BLaER1 treated with 17β-estradiol and CSF1 and Interleukin-3, amounts not matched to agents 10 nM and 100 nM (cell line): Measurements from ENCODE around the gene ZSCAN30.

Source experiments
- H3K27ac ChIP-seq, 11 experiments: shearing (Covaris generic); formaldehyde crosslinking; 2 replicates each; pipeline ENCODE4 v1.8.1; 2022
- H3K27me3 ChIP-seq, 11 experiments: shearing (Covaris generic); formaldehyde crosslinking; 2 replicates each; pipeline ENCODE4 v1.8.1; 2022
- H3K36me3 ChIP-seq, 11 experiments: shearing (Covaris generic); formaldehyde crosslinking; 2 replicates each; pipeline ENCODE4 v1.8.1; 2022
- H3K4me1 ChIP-seq, 10 experiments: shearing (Covaris generic); formaldehyde crosslinking; 2 replicates each; pipeline ENCODE4 v1.8.1; 2022
- H3K4me2 ChIP-seq, 11 experiments: shearing (Covaris generic); formaldehyde crosslinking; 2 replicates each; pipeline ENCODE4 v1.8.1; 2022
- H3K4me3 ChIP-seq, 10 experiments: shearing (Covaris generic); formaldehyde crosslinking; 2 replicates each; pipeline ENCODE4 v1.8.1; 2022
- H3K9ac ChIP-seq, 11 experiments: shearing (Covaris generic); formaldehyde crosslinking; 2 replicates each; pipeline ENCODE4 v1.8.1; 2022
- H3K9me3 ChIP-seq, 11 experiments: shearing (Covaris generic); formaldehyde crosslinking; replicated peaks in 1 of 11; 2 replicates each; pipeline ENCODE4 v1.8.1; 2022
- H4K20me1 ChIP-seq, 11 experiments: shearing (Covaris generic); formaldehyde crosslinking; 2 replicates each; pipeline ENCODE4 v1.8.1; 2022
- Cebpa-rat ChIP-seq, 11 experiments: shearing (Covaris generic); IDR thresholded peaks; 2 replicates each; pipeline ENCODE4 v1.8.1; 2022

ZSCAN30 gene

GRCh38 chr18:35289293-35289692 is 736 bp downstream of the ZSCAN30 start:
- peak overlapping the region; percentile 72 to 93 (median 87) for H3K27ac ChIP-seq
- H3K36me3 ChIP-seq = peaks cover 28 to 40% (median 33%) of the 10 kb centered on the region in 11 experiments
- no peak for TF ChIP-seq Cebpa-rat (IDR thresholded peaks at IDR 0.05)

DNA sequence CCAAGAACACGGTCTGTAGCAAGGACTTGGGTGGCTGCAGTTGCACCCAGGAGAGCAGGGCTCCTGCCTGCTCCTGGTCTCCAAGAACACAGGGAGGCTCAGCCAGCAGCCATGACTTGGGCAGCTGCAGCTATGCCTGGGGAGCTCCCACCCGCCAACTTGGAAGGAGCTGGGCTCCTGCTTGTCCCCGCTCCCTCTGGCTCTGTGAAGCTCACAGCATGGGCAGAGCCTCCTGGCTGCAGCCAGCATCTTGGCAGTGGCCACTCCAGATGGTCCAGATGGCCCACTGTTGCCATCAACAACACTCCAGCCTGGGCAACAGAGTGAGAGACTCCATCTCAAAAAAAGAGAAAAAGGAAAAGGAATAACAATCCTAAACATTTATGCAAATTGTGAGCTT is 5.2 kb downstream of the ZSCAN30 start:
- no peak overlapping the region for H3K4me2 ChIP-seq

More at GRCh38 chr18:35289293-35289692, 736 bp downstream of the ZSCAN30 start:
- Histone ChIP-seq H3K4me2 (peak overlapping the region; percentile 78 to 97 (median 89)), H3K9ac (peak overlapping the region; percentile 86 to 94 (median 91)), H3K4me3 (peak overlapping the region; percentile 76 to 85 (median 80)), H4K20me1 (peaks cover 0 to 3% (median 0%) of the 10 kb centered on the region in 11 experiments; a peak in 1 of 22 replicates), H3K27me3 (no peaks in the 10 kb centered on the region), H3K9me3 (peaks cover 36 to 50% (median 41%) of the 10 kb centered on the region in 11 experiments), H3K4me1 (peaks cover 23 to 29% (median 25%) of the 10 kb centered on the region in 10 experiments)

GRCh38 chr18:35283923-35284794 is 5.9 kb downstream of the ZSCAN30 start:
- Histone ChIP-seq H3K9me3 (peaks cover 56 to 82% (median 68%) of the 10 kb centered on the region in 11 experiments), H4K20me1 (no peaks in the 10 kb centered on the region), H3K4me1 (peaks cover 3 to 15% (median 4%) of the 10 kb centered on the region in 10 experiments)

More for the DNA sequence above, 5.2 kb downstream of the ZSCAN30 start:
- Histone ChIP-seq H3K9me3 (peaks cover 51 to 75% (median 61%) of the 10 kb centered on the region in 11 experiments), H3K4me1 (peaks cover 8 to 19% (median 9%) of the 10 kb centered on the region in 10 experiments), H3K27me3 (no peaks in the 10 kb centered on the region), H3K36me3 (peaks cover 22 to 39% (median 29%) of the 10 kb centered on the region in 11 experiments), H3K27ac (no peak overlapping the region), H3K4me3 (peak overlapping the region in 4 of 10 experiments; percentile 11 to 29 (median 22); a peak in 3 of 20 replicates), H3K9ac (no peak overlapping the region), H4K20me1 (no peaks in the 10 kb centered on the region)
- no peak for TF ChIP-seq Cebpa-rat (IDR thresholded peaks at IDR 0.05)

GRCh38 chr18:35282353-35282752 is 7.7 kb downstream of the ZSCAN30 start:
- Histone ChIP-seq H3K36me3 (peaks cover 23 to 56% (median 35%) of the 10 kb centered on the region in 11 experiments), H3K9me3 (peaks cover 59 to 92% (median 71%) of the 10 kb centered on the region in 11 experiments), H3K4me1 (peaks cover 0 to 12% (median 0%) of the 10 kb centered on the region in 10 experiments; a peak in 5 of 20 replicates), H3K4me3 (no peak overlapping the region), H3K27ac (no peak overlapping the region), H3K27me3 (no peaks in the 10 kb centered on the region), H4K20me1 (no peaks in the 10 kb centered on the region), H3K9ac (no peak overlapping the region), H3K4me2 (peak overlapping the region in 1 of 11 experiments; percentile 44; a peak in 2 of 22 replicates)
- no peak for TF ChIP-seq Cebpa-rat (IDR thresholded peaks at IDR 0.05)

More at GRCh38 chr18:35283923-35284794, 5.9 kb downstream of the ZSCAN30 start:
- peak overlapping the region in 7 of 10 experiments; percentile 11 to 29 (median 19); a peak in 6 of 20 replicates for H3K4me3 ChIP-seq
- H3K27me3 ChIP-seq = no peaks in the 10 kb centered on the region
- TF ChIP-seq Cebpa-rat (IDR thresholded peaks at IDR 0.05) = no peak
- H3K4me2 ChIP-seq = no peak overlapping the region
- peaks cover 22 to 45% (median 33%) of the 10 kb centered on the region in 11 experiments for H3K36me3 ChIP-seq
- no peak overlapping the region for H3K9ac ChIP-seq
- H3K27ac ChIP-seq = no peak overlapping the region

GRCh38 chr18:35278969-35279368 is 11.1 kb downstream of the ZSCAN30 start:
- no peak overlapping the region for H3K4me3 ChIP-seq
- H3K4me1 ChIP-seq = peaks cover 0 to 12% (median 0%) of the 10 kb centered on the region in 10 experiments; a peak in 5 of 20 replicates
- H3K27me3 ChIP-seq = no peaks in the 10 kb centered on the region
- no peak overlapping the region for H3K4me2 ChIP-seq
- peaks cover 12 to 71% (median 27%) of the 10 kb centered on the region in 11 experiments; a peak in 21 of 22 replicates for H3K36me3 ChIP-seq
- H4K20me1 ChIP-seq = no peaks in the 10 kb centered on the region
- no peak for TF ChIP-seq Cebpa-rat (IDR thresholded peaks at IDR 0.05)
- peaks cover 52 to 95% (median 71%) of the 10 kb centered on the region in 11 experiments for H3K9me3 ChIP-seq
- no peak overlapping the region for H3K9ac ChIP-seq
- H3K27ac ChIP-seq = no peak overlapping the region

DNA sequence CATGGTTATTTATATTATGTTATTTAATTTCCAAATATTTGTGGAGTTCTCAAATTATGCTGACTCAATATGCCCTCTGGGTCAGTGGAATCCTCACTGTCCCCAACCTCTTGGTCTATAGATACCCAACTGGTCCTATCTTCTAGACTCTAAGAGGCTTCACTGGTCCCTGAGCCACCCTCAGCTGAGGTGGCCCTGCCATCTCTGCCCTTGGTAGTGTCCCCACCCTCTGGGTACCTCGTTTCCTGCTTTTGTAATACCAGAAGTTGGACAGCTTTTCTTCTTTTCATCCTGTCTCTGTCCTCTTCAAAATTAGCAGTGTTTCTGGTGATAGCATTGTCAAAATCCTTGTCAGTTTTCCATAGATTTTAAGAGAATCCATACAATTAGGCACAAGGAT is 11.9 kb downstream of the ZSCAN30 start:
- Histone ChIP-seq H3K4me3 (no peak overlapping the region), H4K20me1 (no peaks in the 10 kb centered on the region), H3K9ac (no peak overlapping the region), H3K9me3 (peaks cover 52 to 95% (median 71%) of the 10 kb centered on the region in 11 experiments), H3K27ac (no peak overlapping the region), H3K27me3 (no peaks in the 10 kb centered on the region), H3K36me3 (peaks cover 3 to 71% (median 19%) of the 10 kb centered on the region in 11 experiments; a peak in 20 of 22 replicates), H3K4me2 (no peak overlapping the region), H3K4me1 (peaks cover 0 to 12% (median 0%) of the 10 kb centered on the region in 10 experiments; a peak in 5 of 20 replicates)
- no peak for TF ChIP-seq Cebpa-rat (IDR thresholded peaks at IDR 0.05)

- H3K4me1 ChIP-seq = peaks cover 0 to 9% (median 0%) of the 10 kb centered on the region in 10 experiments; a peak in 5 of 20 replicates
- no peak overlapping the region for H3K4me3 ChIP-seq
- H3K4me2 ChIP-seq = no peak overlapping the region
- H3K27me3 ChIP-seq = no peaks in the 10 kb centered on the region
- H3K27ac ChIP-seq = no peak overlapping the region
- no peak overlapping the region for H3K9ac ChIP-seq
- H3K9me3 ChIP-seq = peaks cover 52 to 95% (median 71%) of the 10 kb centered on the region in 11 experiments
- peaks cover 0 to 71% (median 14%) of the 10 kb centered on the region in 11 experiments; a peak in 14 of 22 replicates for H3K36me3 ChIP-seq
- no peaks in the 10 kb centered on the region for H4K20me1 ChIP-seq
- no peak for TF ChIP-seq Cebpa-rat (IDR thresholded peaks at IDR 0.05)
Observed at GRCh38 chr18:35277633-35278032, 12.4 kb downstream of the ZSCAN30 start.

DNA sequence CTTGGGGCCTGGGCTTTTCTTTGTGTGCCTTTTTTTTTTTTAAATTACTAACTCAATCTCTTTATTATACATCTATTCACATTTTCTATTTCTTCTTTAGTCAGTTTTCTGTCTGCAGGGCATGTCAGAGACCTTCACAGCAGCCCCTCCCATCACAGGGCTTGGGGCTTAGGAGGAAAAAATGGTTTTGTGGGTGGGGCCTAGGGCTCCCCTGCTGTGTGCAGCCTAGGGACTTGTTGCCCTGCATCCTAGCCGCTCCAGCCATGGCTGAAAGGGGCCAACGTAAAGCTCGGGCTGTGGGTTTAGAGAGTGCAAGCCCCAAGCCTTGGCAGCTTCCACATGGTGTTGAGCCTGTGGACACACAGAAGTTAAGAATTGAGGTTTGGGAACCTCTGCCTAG is 13.8 kb downstream of the ZSCAN30 start:
- H3K4me3 ChIP-seq = no peak overlapping the region
- H3K9ac ChIP-seq = no peak overlapping the region

DNA sequence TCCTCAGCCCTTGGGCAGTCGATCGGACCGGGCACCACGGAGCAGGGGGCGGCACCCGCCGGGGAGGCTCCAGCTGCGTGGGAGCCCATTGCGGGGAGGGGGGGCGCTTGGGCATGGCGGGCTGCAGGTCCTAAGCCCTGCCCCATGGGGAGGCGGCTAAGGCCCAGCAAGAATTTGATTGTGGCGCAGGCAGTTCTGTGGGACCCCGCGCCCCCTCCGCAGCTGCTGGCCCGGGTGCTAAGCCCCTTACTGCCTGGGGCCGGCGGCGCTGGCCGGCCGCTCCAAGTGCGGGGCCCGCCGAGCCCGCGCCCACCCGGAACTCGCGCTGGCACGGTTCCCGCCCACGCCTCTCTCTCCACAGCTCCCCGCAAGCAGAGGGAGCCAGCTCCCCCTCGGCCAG is 18.4 kb downstream of the ZSCAN30 start:
- peaks cover 78 to 94% (median 83%) of the 10 kb centered on the region in 11 experiments for H3K9me3 ChIP-seq
- H3K4me2 ChIP-seq = no peak overlapping the region
- no peak overlapping the region for H3K9ac ChIP-seq
- H3K4me3 ChIP-seq = no peak overlapping the region
- H3K27me3 ChIP-seq = no peaks in the 10 kb centered on the region
- H3K36me3 ChIP-seq = peaks cover 7 to 66% (median 20%) of the 10 kb centered on the region in 11 experiments; a peak in 20 of 22 replicates
- H4K20me1 ChIP-seq = no peaks in the 10 kb centered on the region
- peaks cover 0 to 12% (median 8%) of the 10 kb centered on the region in 10 experiments; a peak in 11 of 20 replicates for H3K4me1 ChIP-seq
- no peak overlapping the region for H3K27ac ChIP-seq
- no peak for TF ChIP-seq Cebpa-rat (IDR thresholded peaks at IDR 0.05)

More for the DNA sequence above, 13.8 kb downstream of the ZSCAN30 start:
- no peak overlapping the region for H3K27ac ChIP-seq
- H4K20me1 ChIP-seq = no peaks in the 10 kb centered on the region
- H3K9me3 ChIP-seq = peaks cover 61 to 100% (median 75%) of the 10 kb centered on the region in 11 experiments
- H3K27me3 ChIP-seq = no peaks in the 10 kb centered on the region
- H3K4me1 ChIP-seq = 0 out of 20 replicates have a peak, but pooled peaks cover 0 to 3% (median 0%) of the 10 kb centered on the region in 10 experiments
- peaks cover 0 to 81% (median 12%) of the 10 kb centered on the region in 11 experiments; a peak in 14 of 22 replicates for H3K36me3 ChIP-seq
- TF ChIP-seq Cebpa-rat (IDR thresholded peaks at IDR 0.05) = no peak
- no peak overlapping the region for H3K4me2 ChIP-seq
